Ecto neural progenitor cell (in vitro differentiated cells): ENCODE measurements around the gene UBL5.
"Not testable (repeated sequence)": the region's sequence is repeated elsewhere in the genome, so short reads cannot be mapped to it uniquely, and the experiment has no call there.

Source experiments
- DNase-seq: peaks from one replicate; pipeline ENCODE4 v3.0.0-alpha.2; 2018; ENCODE audit warnings: low spot score

The UBL5 gene

DNA sequence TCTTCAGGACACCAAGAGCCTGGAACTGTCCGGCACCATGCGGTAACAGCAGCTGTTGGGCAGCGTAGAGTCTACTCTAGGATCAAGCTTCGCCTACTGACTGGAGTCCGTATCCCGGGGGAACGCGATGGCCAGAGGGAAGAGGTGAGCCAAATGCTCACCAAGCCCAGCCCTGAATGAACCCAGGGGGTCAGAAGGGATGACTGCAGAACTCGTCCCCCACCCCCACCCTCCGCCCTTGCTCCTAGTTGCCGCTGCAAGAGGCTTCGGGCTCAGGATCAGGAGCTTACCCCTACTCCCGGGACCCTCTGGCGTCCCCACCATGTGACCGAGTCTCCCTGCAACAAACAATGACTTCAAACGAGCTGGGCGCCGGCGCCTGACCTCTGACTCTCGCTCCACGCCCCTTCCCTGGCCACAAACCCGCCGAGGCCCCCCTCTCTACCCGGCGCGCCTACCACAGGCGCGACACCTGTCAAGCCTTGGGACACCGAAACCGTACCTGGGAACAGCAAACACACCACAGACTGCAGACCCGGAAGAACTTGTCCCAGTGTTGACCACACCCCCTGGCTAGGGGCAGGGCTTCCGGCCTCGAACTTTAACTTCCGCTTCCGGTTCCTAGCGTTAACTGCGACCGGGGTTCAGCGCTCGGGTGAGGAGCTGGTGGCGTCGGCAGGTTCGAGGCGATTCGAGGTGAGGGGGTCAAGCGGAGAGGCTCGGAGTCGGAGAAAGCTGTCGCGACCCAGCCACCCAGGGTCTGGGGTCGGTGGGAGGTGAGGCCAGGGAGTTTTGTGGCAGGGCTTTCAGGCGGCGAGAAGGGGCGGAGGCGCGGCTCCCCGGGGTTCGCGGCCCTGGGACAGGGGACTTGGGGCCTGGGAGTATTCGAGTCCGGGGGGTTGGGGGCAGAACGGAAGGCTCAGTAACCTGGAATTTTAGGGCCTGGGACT, at the start of gene UBL5:
Gene UBL5 (plus strand): TSS at position 630 of the 950 bp plus-strand sequence. CDS start 420 bp downstream, outside the sequence.
- peak; percentile 90 for DNase-seq

DNA sequence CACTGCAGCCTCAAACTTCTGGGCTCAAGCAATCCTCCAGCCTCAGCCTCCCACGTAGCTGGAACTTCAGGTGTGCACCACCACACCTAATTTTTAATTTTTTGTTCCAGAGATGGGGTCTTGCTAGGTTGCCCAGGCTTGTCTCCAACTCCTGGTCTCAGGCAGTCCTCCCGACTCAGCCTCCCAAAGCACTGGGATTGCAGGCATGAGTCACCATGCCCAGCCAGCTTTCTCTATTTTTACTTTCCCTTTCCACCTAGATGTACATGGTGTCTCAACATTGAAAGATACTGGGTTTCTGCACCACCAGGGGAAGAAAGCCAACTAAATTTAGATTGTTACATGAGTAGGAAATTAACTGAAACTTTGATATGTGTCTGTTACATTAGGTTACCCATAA, 45.4 kb upstream of the UBL5 start:
- DNase-seq, result no peak

DNA sequence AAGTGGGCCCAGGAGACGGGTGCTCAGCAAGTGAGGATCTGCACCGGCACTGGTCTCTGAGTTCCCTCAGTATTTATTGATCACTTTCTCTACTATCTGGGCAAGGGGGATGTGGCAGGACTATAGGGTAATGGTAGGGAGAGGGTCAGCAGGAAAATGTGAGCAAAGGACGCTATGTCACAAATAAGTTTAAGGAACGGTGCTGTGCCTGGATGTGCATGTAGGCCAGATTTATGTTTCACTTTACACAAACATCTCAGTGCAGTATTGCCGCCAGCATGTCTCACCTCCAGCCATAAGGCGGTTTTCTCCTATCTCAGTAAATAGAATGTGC, 43.6 kb upstream of the UBL5 start:
- not testable (repeated sequence) for DNase-seq

DNA sequence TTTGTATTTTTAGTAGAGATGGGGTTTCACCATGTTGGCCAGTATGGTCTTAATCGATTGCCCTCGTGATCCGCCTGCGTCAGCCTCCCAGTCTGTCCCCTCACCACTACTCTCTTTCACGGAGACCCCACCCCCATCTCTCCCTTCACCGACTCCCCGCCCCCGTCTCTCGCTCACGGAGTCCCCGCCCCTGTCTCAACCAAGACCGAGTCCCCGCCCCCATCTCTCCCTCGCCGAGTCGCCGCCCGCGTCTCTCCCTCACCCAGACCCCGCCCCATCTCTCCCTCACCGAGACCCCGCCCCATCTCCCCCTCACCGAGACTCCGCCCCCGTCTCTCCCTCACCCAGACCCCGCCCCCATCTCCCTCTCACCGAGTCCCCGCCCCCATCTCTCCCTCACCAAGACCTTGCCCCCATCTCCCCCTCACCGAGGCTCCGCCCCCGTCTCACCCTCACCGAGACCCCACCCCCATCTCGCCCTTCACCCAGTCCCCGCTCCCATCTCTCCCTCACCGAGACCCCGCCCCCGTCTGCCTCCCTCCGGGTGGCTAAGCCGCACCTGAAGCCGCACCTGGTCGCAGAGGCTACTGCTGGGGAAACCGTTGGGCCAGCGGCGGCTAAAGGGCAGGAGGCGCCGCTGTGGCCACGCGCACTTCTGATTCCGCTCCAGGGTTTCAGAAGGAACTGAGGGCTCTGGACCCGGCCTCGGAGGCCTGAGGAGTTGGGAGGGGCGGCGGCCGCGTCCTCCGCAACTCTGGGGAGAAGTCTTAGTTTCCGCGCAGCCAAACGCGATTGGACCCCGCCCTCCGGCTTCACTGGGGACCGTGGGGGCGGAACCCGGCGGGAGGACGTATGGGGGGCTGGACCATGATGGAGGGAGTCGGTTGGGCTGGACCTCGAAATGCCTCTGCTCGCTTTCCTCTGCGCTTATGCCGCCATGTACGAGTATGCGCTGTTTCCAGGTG, 42.1 kb upstream of the UBL5 start:
- DNase-seq, result peak; percentile 99

DNA sequence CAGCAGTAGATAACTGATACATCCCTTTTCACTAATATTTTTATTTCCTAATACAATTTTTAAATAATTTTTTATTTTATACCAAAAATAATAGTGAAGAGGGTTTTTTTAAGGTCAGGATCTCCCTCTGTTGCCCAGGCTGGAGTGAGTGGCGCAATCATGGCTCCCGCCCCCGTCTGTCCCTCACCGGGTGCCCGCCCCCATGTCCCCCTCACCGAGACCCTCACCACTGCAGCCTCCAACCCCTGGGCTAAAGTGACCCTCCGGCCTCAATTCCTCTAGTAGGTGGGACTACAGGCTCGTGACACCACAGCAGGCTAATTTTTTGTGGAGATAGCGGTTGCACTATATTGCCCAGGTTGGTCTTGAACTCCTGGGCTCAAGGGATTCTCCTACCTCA, 41.4 kb upstream of the UBL5 start:
- DNase-seq, result no peak

DNA sequence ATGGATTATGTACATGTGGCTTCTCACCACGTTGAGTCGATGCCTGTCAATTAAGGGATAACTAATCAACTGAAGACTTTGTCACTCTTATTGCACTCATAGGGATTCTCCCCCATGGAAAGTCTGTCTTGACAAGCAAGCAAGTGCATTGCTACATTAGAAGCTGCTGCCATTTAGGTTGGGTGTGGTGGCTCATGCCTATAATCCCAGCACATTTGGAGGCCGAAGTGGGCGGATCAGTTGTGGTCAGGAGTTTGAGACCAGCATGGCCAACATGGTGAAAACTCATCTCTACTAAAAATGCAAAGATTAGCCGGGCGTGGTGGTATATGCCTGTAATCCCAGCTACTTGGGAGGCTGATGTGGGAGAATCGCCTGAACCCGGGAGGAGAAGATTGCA, 40.9 kb upstream of the UBL5 start:
- DNase-seq, result no peak

DNA sequence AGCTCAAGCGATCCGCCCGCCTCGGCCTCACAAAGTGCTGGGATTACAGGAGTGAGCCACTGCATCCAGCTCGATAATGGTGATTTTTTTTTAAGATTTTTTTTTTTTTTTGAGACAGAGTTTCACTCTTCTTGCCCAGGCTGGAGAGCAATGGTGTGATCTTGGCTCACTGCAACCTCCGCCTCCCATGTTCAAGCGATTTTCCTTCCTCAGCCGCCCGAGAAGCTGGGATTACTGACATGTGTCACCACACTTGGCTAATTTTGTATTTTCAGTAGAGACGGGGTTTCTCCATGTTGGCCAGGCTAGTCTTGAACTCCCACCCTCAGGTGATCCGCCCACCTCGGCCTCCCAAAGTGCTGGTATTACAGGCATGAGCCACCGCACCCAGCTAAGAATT, 39.1 kb upstream of the UBL5 start:
- DNase-seq, result not testable (repeated sequence)

DNA sequence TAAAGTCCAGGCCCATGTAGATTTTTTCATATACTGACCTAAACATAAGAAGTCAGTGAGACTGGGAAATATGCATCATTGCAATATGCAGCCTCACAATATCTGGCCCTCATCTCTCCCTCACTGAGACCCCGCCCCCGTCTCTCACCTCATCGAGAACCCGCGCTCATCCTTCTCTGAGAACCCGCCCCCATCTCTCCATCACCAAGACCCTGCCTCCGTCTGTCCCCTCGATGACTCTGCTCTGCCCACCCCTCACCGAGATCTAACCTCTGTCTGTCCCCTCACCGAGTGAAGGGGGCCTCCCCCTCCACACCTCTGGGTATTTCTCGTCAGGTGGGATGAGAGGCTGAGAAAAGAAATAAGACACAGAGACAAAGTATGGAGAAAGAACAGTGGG, 38.7 kb upstream of the UBL5 start:
- no peak for DNase-seq

DNA sequence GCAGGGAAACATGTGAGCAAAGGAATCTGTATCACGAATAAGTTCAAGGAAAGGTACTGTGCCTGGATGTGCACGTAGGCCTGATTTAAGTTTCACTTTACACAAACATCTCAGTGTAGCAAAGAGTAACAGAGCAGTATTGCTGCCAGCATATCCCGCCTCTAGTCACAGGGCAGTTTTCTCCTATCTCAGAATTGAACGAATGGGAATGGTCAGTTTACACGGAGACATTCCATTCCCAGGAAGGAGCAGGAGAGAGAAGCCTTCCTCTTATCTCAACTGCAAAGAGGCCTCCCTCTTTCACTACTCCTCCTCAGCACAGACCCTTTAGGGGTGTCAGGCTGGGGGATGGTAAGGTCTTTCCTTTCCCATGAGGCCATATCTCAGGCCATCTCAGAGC, 38.1 kb upstream of the UBL5 start:
- not testable (repeated sequence) for DNase-seq

DNA sequence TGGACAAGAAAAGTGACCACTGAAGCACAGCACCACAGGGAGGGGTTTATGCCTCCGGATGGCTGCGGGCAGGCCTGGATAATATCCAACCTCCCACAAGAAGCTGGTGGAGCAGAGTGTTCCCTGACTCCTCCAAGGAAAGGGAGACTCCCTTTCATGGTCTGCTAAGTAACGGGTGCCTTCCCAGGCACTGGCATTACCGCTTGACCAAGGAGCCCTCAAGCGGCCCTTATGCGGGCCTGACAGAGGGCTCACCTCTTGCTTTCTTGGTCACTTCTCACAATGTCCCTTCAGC, 36.7 kb upstream of the UBL5 start:
- not testable (repeated sequence) for DNase-seq

DNA sequence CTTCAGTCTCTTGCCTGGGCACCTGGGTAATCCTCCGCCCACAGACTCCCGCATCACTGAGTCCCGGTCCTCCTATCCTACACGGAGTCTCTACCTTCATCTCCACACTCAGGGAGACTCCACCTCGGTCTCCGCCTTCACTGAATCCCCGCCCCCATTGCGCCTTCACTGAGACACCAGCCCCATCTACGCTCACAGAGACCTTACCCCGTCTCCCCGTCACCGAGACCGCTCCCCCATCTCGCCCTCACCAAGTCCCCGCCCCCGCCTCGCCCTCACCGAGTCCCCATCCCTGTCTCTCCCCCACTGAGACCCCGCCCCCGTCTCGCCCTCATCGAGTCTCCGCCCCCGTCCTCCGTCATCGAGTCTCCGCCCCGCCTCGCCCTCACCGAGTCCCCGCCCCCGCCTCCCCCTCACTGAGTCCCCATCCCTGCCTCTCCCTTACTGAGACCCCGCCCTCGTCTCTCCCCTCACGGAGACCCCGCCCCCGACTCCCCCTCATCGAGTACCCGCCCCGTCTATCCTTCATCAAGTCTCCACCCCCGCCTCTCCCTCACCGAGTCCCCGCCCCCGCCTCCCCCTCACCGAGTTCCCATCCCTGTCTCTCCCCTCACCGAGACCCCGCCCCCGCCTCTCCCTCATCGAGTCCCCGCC, 36.0 kb upstream of the UBL5 start:
- DNase-seq, result peak; percentile 99

DNA sequence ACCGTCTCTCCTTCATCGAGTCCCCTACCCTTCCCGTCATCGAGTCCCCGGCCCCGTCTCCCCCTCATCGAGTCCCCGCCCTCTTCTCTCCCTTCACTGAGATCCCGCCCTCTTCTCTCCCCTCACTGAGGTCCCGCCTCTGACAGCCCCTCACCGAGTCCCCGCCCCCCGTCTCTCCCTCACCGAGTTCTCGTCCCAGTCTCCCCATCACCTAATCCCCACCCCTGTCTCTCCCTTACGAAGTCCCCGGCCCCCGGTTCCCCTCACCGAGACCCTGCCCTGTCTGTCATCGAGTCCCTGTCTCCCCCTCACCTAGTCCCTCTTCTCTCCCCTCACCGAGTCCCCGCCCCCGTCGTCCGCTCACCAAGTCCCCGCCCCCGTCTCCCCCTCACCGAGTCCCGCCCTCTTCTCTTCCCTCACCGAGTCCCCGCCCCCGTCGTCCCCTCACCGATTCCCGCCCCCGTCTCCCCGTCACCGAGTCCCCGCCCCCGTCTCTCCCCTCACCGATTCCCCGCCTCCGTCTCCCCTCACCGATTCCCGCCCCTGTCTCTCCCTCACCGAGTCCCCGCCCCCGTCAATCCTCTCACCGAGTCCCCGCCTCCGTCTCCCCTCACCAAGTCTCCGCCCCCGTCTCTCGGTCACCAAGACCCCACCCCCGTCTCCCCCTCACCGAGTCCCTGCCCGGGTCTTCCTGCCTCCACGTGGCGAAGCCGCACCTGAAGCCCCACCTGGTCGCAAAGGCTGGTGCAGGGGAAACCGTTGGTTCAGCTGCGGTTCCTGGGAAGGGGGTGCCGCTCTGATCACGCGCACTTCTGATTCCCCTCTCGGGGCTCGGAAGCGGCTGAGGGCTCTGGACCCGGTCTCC, 35.3 kb upstream of the UBL5 start:
- DNase-seq, result peak; percentile 98

DNA sequence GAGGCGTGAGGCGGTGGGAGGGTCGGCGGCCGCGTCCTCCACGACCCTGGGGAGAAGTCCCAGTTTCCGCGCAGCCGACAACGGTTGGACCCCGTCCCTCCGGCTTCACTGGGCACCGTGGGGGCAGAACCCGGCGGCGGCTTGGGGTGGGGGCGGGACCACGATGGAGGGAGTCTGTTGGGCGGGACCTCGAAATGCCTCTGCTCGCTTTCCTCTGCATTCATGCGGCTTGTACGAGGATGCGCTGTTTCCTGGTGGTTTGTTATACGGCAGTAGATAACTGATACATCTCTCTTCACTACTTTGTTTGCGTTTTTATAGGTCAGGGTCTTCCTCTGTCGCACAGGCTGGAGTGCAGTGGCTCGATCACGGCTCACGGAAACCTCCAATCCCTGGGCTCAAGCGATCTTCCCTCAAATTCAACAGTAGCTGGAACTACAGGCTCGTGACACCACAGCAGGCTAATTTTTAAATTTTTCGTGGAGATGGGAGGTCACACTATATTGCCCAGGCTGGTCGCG, 34.6 kb upstream of the UBL5 start:
- DNase-seq, result no peak

DNA sequence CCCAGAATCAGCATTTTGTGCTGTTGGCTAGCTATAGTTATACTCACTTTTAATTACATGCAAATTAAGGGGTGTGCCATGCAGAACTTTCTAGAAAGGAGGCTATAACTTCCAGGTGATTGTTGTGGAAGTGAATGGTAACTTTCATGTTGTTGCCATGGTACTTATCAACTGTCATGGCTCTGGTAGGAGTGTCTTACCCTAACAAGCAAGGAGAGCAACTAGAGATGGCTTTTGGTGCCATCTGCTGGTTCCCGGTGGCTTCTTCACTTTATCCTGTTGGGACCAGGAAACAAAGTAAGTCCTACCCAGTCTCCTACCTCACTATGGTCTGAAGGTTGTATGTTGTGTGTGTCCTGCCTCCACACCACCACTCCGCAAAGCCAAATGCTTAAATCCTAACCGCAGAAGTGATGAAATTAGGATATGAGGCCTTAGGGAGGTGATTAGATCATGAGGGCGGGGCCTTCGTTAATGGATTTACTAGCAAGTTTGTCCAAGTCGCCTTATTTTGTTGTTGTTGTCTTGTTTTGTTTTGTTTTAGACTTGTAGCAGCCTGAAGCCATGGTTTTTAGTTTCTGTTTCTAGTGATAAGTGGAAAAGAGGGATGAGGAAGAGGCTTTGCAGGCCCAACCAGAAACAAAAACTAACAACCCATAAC, 31.5 kb upstream of the UBL5 start:
- DNase-seq, result peak; percentile 82

DNA sequence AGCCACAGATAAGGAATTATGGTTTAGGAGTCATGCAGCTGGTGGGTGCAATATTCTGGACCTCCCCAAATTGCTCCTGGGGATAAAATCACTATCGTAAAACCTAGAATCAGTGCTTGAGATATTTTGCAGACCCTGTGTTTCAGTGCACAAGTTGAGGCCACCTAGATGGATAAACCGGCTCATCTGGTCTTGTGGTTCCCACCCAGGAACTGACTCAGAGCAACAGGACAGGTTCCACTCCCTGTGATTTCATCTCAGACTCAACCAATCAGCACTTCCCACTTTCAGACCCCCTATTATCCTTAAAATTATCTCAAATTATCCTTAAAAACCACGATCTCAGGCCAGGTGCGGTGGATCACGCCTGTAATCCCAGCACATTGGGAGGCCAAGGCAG, 29.8 kb upstream of the UBL5 start:
- no peak for DNase-seq

DNA sequence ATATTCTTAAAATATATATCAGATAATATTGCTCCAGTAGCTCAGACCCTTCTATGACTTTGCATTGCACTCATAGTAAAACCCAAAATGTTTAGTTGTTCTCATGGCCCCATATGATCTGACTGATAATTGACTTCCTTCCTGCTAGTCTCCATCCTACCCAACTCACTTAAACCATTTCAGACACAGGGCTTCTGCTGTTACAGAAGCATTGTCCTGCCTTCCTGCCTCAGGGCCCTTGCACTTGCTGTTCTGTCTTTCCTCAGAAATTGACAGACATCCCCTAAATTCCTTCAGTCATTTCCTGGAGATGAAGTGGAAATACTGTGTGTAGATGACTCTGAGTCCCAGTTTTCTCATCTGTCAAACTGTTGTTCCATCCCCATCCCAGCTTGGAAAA, 28.6 kb upstream of the UBL5 start:
- DNase-seq, result no peak

DNA sequence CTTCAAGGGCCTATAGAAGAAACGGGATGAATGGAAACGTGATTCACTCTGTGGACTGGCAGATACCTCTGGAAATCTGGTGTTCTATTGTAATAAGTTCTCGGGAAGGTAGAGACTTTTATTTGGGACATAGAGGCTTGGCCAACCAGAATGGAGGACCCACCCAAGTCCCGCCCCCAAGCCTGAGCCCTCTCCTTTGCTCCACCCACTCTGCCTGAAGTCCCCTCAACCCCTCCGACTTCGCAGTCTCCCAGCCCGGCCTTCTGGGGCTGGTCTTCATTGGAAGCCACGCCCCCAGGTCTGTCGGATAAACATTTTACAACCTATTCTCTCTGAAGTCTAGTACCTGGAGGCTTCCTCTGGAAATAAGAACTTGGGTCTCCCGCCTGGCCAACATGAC, 25.7 kb upstream of the UBL5 start:
- DNase-seq, result no peak

DNA sequence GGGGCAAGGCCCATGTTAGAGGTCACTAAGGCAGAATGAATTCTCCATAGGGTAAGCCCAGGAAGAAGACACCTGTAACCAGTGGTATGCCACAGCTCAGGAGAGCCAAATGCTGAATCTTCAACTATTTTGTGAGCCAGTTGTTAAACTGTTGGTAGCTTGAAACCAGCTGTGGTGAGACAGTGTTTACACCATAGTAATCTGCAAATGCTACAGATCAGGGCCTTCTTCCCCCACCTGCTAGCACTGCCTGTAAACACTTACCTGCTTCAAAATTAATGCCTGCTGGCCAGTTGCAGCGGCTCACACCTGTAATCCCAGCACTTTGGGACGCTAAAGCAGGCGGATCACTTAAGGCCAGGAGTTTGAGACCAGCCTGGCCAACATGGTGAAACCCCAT, 20.9 kb upstream of the UBL5 start:
- DNase-seq, result no peak

DNA sequence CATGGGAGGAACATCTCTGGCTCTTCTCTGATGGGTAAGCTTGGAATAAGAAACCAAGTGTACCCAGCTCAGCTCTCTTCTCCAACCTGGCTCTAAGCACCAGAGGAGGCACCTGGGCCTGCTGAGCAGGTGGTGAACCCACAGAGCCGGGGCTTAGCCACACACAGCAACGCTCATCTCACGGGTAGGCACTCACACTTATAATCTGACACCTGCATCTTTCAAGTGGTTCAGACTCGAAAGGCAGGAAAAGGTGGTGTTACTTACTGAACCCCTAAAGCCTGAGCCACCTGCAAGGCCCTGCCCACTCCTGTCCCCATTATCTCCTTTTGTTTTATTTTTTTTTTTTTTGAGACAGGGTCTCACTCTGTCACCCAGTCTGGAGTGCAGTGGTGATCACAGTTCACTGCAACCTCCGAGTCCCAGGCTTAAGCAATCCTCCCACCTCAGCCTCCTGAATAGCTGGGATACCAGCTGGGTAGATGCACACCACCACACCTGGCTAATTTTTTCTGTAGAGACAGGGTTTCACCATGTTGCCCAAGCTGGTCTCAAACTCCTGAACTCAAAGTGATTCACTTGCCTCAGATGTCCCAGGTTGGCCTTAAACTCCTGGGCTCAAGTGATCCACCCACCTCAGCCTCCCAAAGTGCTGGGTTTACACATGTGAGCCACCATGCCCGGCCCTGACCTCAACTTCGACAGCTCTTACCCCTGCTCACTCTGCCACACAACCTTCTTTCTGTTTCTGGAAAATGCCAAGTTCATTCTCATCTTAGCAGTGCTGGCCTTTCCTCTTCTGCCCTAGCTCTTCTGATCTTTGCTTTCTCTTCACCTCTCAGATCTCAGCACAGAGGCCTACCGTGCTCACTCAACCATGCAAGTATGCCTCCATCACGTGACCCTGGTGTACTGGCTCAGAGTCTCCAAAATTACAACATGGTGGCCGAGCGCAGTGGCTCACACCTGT, 18.6 kb upstream of the UBL5 start:
- no peak for DNase-seq

DNA sequence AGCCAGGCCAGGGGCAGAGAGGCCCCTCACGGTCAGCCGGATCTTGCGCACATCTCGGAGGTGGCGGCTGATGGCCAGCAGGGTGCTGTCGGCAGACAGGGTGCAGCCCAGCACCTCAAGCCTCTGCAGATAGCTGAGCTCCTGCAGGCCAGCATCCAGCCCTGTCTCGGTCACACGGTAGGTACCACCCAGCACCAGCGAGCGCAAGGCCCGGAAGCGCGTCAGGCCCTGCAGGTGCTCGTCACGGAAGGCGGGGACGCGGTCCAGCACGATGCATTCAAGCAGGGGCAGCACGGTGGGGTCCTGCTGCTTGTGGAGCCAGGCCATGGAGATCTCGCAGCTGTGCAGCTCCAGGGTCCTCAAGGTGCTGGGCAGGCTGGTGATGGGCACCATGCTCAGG, 16.6 kb upstream of the UBL5 start:
- no peak for DNase-seq
